H1 (cell line): ENCODE measurements around the gene PLK3. TPM values are rescaled to one million over a fixed set of nuclear protein-coding genes. Genes with fewer than 3 reads are reported as not detected.

Experiments
- CTCF ChIA-PET: fragments of 300-600 bp; sonication (Branson Sonifier 250); formaldehyde crosslinking; loops from one replicate; lab custom pipeline; 2021; ENCODE audit not compliant: partially characterized antibody; lab: Charles Lee
- POLR2A ChIA-PET: fragments of 300-600 bp; sonication (Branson Sonifier 250); formaldehyde crosslinking; loops from one replicate; lab custom pipeline; 2021; ENCODE audit warnings: inconsistent platforms; ENCODE audit not compliant: partially characterized antibody; lab: Charles Lee
- DNase-seq, 2 experiments: peaks; one replicate each; pipeline versions ENCODE4 v3.0.0 to v3.0.0-alpha.2; 2010 to 2022; ENCODE audit warnings: low spot score in 2 of 2, low read depth in 1 of 2, mixed read lengths in 1 of 2
- FAIRE-seq: peaks from 2 replicates; lab custom pipeline; 2011; peaks lifted over from hg19 to GRCh38; lab: Jason Lieb, UNC
- H2AFZ ChIP-seq: 2 replicates; pipeline ENCODE4 v1.8.1; 2012; ENCODE audit warnings: low read length, inconsistent platforms
- H2AK5ac ChIP-seq: 2 replicates; pipeline ENCODE4 v1.6.1; 2013; ENCODE audit warnings: low read depth, low read length
- H2BK120ac ChIP-seq: replicated peaks from 2 replicates; pipeline ENCODE3; 2013; ENCODE audit warnings: low read depth, low read length, inconsistent platforms
- H2BK12ac ChIP-seq: 2 replicates; pipeline ENCODE4 v1.6.1; 2013; ENCODE audit warnings: low read depth, low read length
- H2BK15ac ChIP-seq: 2 replicates; pipeline ENCODE4 v1.6.1; 2013; ENCODE audit warnings: low read length
- H2BK20ac ChIP-seq: 2 replicates; pipeline ENCODE4 v1.6.1; 2013; ENCODE audit warnings: low read length
- H2BK5ac ChIP-seq: 2 replicates; pipeline ENCODE4 v1.6.1; 2013; ENCODE audit warnings: low read depth, low read length
- H3K14ac ChIP-seq: 2 replicates; pipeline ENCODE4 v1.6.1; 2013; ENCODE audit warnings: inconsistent platforms; ENCODE audit not compliant: insufficient read length
- H3K18ac ChIP-seq: 2 replicates; pipeline ENCODE4 v1.6.1; 2013; ENCODE audit warnings: low read length; ENCODE audit errors: extremely low read depth
- H3K23ac ChIP-seq: 2 replicates; pipeline ENCODE4 v1.6.1; 2013; ENCODE audit warnings: inconsistent platforms; ENCODE audit not compliant: insufficient read length
- H3K23me2 ChIP-seq: 2 replicates; pipeline ENCODE4 v1.6.1; 2013; ENCODE audit warnings: low read depth, low read length
- H3K27ac ChIP-seq: 2 replicates; pipeline ENCODE4 v1.6.1; 2011; ENCODE audit warnings: low read depth, low read length, inconsistent platforms
- H3K27me3 ChIP-seq, 4 experiments: replicated peaks in 1 of 4; 1 replicate in 1 of 4; 2 replicates in 3 of 4; pipeline versions ENCODE4 v1.6.1 to v1.8.1; 2011 to 2013; ENCODE audit warnings: low read length in 3 of 4, mild to moderate bottlenecking in 3 of 4, inconsistent platforms in 2 of 4, mixed read lengths in 2 of 4, moderate library complexity in 1 of 4; ENCODE audit not compliant: control insufficient read depth in 3 of 4, insufficient read depth in 3 of 4; ENCODE audit errors: extremely low read depth in 1 of 4
- H3K36me3 ChIP-seq, 4 experiments: 2 replicates each; pipeline versions ENCODE4 v1.6.1 to v1.8.1; 2011 to 2013; ENCODE audit warnings: mild to moderate bottlenecking in 4 of 4, low read length in 3 of 4, moderate library complexity in 2 of 4, control low read depth in 1 of 4, inconsistent platforms in 1 of 4; ENCODE audit not compliant: insufficient read depth in 4 of 4, control insufficient read depth in 2 of 4
- H3K4ac ChIP-seq: replicated peaks from 2 replicates; pipeline ENCODE3; 2013; ENCODE audit warnings: low read length, low read depth, mixed read lengths, inconsistent platforms; ENCODE audit not compliant: insufficient read length
- H3K4me1 ChIP-seq, 4 experiments: replicated peaks in 1 of 4; 1 replicate in 1 of 4; 2 replicates in 3 of 4; pipeline versions ENCODE4 v1.6.1 to v1.8.1; 2011 to 2013; ENCODE audit warnings: low read length in 3 of 4, inconsistent platforms in 2 of 4, mixed read lengths in 1 of 4; ENCODE audit not compliant: insufficient read depth in 4 of 4, control insufficient read depth in 3 of 4
- H3K4me2 ChIP-seq, 2 experiments: 2 replicates each; pipeline versions ENCODE4 v1.6.1 to v1.8.1; 2011 to 2013; ENCODE audit warnings: low read depth in 2 of 2, low read length in 2 of 2, control low read depth in 1 of 2, inconsistent platforms in 1 of 2, mild to moderate bottlenecking in 1 of 2; ENCODE audit not compliant: insufficient read depth in 1 of 2
- H3K4me3 ChIP-seq, 4 experiments: fragments of 200-600, 300-600 bp in 1 of 4; sonication (generic), shearing (Covaris generic), sonication (Bioruptor Twin) in 1 of 4; 2 replicates each; pipeline versions ENCODE4 v1.5.1 to v1.8.1; 2011 to 2016; ENCODE audit warnings: low read length in 4 of 4, low read depth in 3 of 4, control low read depth in 2 of 4, inconsistent platforms in 2 of 4, mild to moderate bottlenecking in 2 of 4, mixed read lengths in 1 of 4, moderate library complexity in 1 of 4; ENCODE audit not compliant: insufficient read depth in 2 of 4; ENCODE audit errors: extremely low read depth in 1 of 4
- H3K56ac ChIP-seq: replicated peaks from 2 replicates; pipeline ENCODE3; 2013; ENCODE audit warnings: low read depth, mild to moderate bottlenecking, mixed read lengths, low read length, inconsistent platforms; ENCODE audit not compliant: insufficient read length
- H3K79me1 ChIP-seq: 2 replicates; pipeline ENCODE4 v1.6.1; 2013; ENCODE audit warnings: low read depth, low read length, control low read depth
- H3K79me2 ChIP-seq, 2 experiments: 2 replicates each; pipeline versions ENCODE4 v1.6.1 to v1.8.1; 2012 to 2013; ENCODE audit warnings: low read length in 2 of 2, mild to moderate bottlenecking in 2 of 2, inconsistent platforms in 1 of 2; ENCODE audit not compliant: insufficient read depth in 2 of 2, control insufficient read depth in 1 of 2
- H3K9ac ChIP-seq, 4 experiments: replicated peaks in 1 of 4; 1 replicate in 1 of 4; 2 replicates in 3 of 4; pipeline versions ENCODE4 v1.6.1 to v1.8.1; 2011 to 2013; ENCODE audit warnings: low read depth in 3 of 4, low read length in 3 of 4, control low read depth in 2 of 4, mild to moderate bottlenecking in 2 of 4, moderate library complexity in 2 of 4, inconsistent platforms in 1 of 4; ENCODE audit errors: extremely low read depth in 1 of 4
- H3K9me3 ChIP-seq, 2 experiments: 2 replicates each; pipeline versions ENCODE4 v1.6.1 to v1.8.1; 2012 to 2013; ENCODE audit warnings: mild to moderate bottlenecking in 2 of 2, moderate library complexity in 2 of 2, control low read depth in 1 of 2, inconsistent platforms in 1 of 2, low read depth in 1 of 2, low read length in 1 of 2, mixed read lengths in 1 of 2; ENCODE audit not compliant: insufficient read depth in 2 of 2
- H4K20me1 ChIP-seq, 2 experiments: replicated peaks in 1 of 2; 2 replicates each; pipeline versions ENCODE3 to v1.8.1; 2011 to 2013; ENCODE audit warnings: inconsistent platforms in 2 of 2, low read length in 2 of 2, mild to moderate bottlenecking in 1 of 2; ENCODE audit not compliant: insufficient read depth in 2 of 2, control insufficient read depth in 1 of 2
- H4K5ac ChIP-seq: 2 replicates; pipeline ENCODE4 v1.6.1; 2013; ENCODE audit warnings: low read length, low read depth, mixed read lengths, inconsistent platforms; ENCODE audit not compliant: insufficient read length
- H4K8ac ChIP-seq: 2 replicates; pipeline ENCODE4 v1.8.0; 2013; ENCODE audit warnings: mild to moderate bottlenecking, moderate library complexity, low read length, inconsistent platforms; ENCODE audit not compliant: insufficient read depth; ENCODE audit errors: extremely low read depth
- H4K91ac ChIP-seq: replicated peaks from 2 replicates; pipeline ENCODE3; 2013; ENCODE audit warnings: low read length, mixed read lengths, inconsistent platforms; ENCODE audit not compliant: insufficient read length
- SP4 ChIP-seq: IDR thresholded peaks from 2 replicates; pipeline ENCODE4 v1.6.1; 2012; ENCODE audit warnings: low read length, inconsistent platforms
- WGBS, 2 experiments: shearing (Covaris generic) in 1 of 2; methylation state at CpG; one replicate each; pipeline versions ENCODE4 v1.1.6 to v1.1.7; 2013 to 2015; ENCODE audit warnings: low lambda C conversion rate in 2 of 2, mixed read lengths in 2 of 2, inconsistent platforms in 1 of 2, low coverage in 1 of 2, missing lambda C conversion rate in 1 of 2; ENCODE audit not compliant: insufficient replicate concordance in 2 of 2, insufficient coverage in 1 of 2, insufficient read length in 1 of 2; ENCODE audit errors: extremely low coverage in 1 of 2, missing lambda C conversion rate in 1 of 2; 5-methylcytosine and 5-hydroxymethylcytosine counted together
- polyA plus RNA-seq, 7 experiments: library from polyadenylated mRNA; depleted of rRNA in 3 of 7; stranded (reverse) in 5 of 7; unstranded in 2 of 7; fragments of >200 nt in 5 of 7; fragments of 200-250 nt in 2 of 7; gene quantifications; 1 replicate in 5 of 7; 2 replicates in 1 of 7; 4 replicates in 1 of 7; pipeline versions ENCODE4 v1.2.1 to v1.2.3, GENCODE V29; 2011 to 2013; ENCODE audit warnings: missing spikeins in 2 of 7, mixed read lengths in 2 of 7
- total RNA-seq: library from RNA; stranded (reverse); fragmentation: NEBNext Ultra II Directional; extraction: Animal tissue kit (Norgen Biotek cat#: 25700); gene quantifications from 2 replicates; pipeline ENCODE4 v1.2.1, GENCODE V29; 2021
- TF ChIP-seq, protein P1 (sequence below), 3 experiments: IDR thresholded peaks; 1 replicate in 2 of 3; 2 replicates in 1 of 3; pipeline versions ENCODE4 v1.5.1 to v1.6.1; 2011; ENCODE audit warnings: low read length in 3 of 3, mild to moderate bottlenecking in 3 of 3, inconsistent platforms in 2 of 3, low read depth in 1 of 3, moderate library complexity in 1 of 3; ENCODE audit not compliant: insufficient read depth in 1 of 3; ENCODE audit errors: control extremely low read depth in 1 of 3

The PLK3 gene
- total and polyA plus RNA-seq, 2 of the 8 experiments (the other 6 are each of a cell fraction or from before 2014, with no cell fraction given): 7.9 to 12.3 TPM

DNA sequence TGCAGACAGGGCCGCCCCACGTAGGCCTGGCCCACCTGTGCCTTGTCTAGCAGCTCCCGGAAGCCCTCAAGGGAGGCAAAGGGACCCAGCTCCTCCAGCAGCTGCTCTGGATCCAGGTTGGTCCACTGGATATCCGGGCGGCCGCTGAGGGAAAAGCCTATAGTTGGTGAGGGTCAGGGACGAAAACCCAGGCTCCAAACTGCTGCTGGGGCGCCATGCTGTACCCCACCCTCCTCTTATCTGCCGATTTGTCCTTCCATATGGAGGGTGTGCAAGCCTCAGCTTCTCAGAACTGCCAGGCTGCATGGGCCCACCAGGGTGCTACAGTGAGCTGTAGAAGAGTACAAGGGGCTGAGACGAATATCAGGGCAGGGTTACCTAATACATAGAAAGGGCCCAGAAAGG, 30.7 kb downstream of the PLK3 start:
- H3K4ac ChIP-seq: no peak overlapping the region
- no peak overlapping the region for H2BK20ac ChIP-seq
- H4K5ac ChIP-seq: no peak overlapping the region
- no peak overlapping the region for H2BK5ac ChIP-seq
- no peak for DNase-seq
- no peak overlapping the region for H3K23ac ChIP-seq
- peak overlapping the region; percentile 79; the same call in 1 of the 2 replicates for H4K8ac ChIP-seq
- no peak overlapping the region for H2AFZ ChIP-seq
- no peaks in the 10 kb centered on the region for H3K23me2 ChIP-seq
- no peaks in the 10 kb centered on the region for H3K79me2 ChIP-seq
- no peak overlapping the region for H4K91ac ChIP-seq
- no peaks in the 10 kb centered on the region for H3K9me3 ChIP-seq
- WGBS, 2 experiments: 88% methylated on average over 10 of the region's 10 CpGs; no CpG with 5 or more reads in 1 of the 2 experiments
- H3K56ac ChIP-seq: no peak overlapping the region
- H3K27me3 ChIP-seq: no peaks in the 10 kb centered on the region
- no peak overlapping the region for H3K14ac ChIP-seq
- peaks cover 0 to 12% (median 4%) of the 10 kb centered on the region in 4 experiments; a peak in 6 of 7 replicates for H3K4me1 ChIP-seq
- no peaks in the 10 kb centered on the region for H4K20me1 ChIP-seq
- no peak overlapping the region for H3K9ac ChIP-seq
- no peak overlapping the region for H3K27ac ChIP-seq
- no peaks in the 10 kb centered on the region for H3K79me1 ChIP-seq
- H3K4me3 ChIP-seq: no peak overlapping the region
- H2BK12ac ChIP-seq: no peak overlapping the region
- ChIA-PET CTCF (interaction anchor here (0.5 to 5.9 kb wide), 9 partner anchors 9 to 662 kb away, joined by 3 to 36 read pairs (median 6); partner anchors contain the start of genes HECTD3 and UROD), POLR2A (interaction anchor here (0.6 to 7.7 kb wide), 9 partner anchors 11 to 753 kb away, joined by 3 to 128 read pairs (median 5); partner anchors contain the start of genes BTBD19, NASP, PTCH2 and RPS8)
- TF ChIP-seq, protein P1, sequence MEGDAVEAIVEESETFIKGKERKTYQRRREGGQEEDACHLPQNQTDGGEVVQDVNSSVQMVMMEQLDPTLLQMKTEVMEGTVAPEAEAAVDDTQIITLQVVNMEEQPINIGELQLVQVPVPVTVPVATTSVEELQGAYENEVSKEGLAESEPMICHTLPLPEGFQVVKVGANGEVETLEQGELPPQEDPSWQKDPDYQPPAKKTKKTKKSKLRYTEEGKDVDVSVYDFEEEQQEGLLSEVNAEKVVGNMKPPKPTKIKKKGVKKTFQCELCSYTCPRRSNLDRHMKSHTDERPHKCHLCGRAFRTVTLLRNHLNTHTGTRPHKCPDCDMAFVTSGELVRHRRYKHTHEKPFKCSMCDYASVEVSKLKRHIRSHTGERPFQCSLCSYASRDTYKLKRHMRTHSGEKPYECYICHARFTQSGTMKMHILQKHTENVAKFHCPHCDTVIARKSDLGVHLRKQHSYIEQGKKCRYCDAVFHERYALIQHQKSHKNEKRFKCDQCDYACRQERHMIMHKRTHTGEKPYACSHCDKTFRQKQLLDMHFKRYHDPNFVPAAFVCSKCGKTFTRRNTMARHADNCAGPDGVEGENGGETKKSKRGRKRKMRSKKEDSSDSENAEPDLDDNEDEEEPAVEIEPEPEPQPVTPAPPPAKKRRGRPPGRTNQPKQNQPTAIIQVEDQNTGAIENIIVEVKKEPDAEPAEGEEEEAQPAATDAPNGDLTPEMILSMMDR (IDR thresholded peaks at IDR 0.05; ENCODE audit: control extremely low read depth in 1 of 3, insufficient read depth in 1 of 3, low read depth in 1 of 3, low read length in 3 of 3): peak in 1 of 3 experiments; percentile 3; a peak in 1 of 4 replicates
- TF ChIP-seq SP4: no peak
- no peak overlapping the region for H3K4me2 ChIP-seq
- no peak for FAIRE-seq
- no peak overlapping the region for H2AK5ac ChIP-seq
- 0 out of 2 replicates have a peak overlapping the region, but pooled peaks have one; percentile 16 for H2BK15ac ChIP-seq
- H3K36me3 ChIP-seq: no peaks in the 10 kb centered on the region
- no peak overlapping the region for H2BK120ac ChIP-seq
- no peak overlapping the region; the same call in 1 of the 2 replicates for H3K18ac ChIP-seq
